ENCODE data around the gene RBM28. TPM values are rescaled to one million over a fixed set of nuclear protein-coding genes. Genes with fewer than 3 reads are reported as not detected.

Gene RBM28
- total RNA-seq, 2 donors from 2014 or later, result 30.4 to 46.6 TPM

DNA sequence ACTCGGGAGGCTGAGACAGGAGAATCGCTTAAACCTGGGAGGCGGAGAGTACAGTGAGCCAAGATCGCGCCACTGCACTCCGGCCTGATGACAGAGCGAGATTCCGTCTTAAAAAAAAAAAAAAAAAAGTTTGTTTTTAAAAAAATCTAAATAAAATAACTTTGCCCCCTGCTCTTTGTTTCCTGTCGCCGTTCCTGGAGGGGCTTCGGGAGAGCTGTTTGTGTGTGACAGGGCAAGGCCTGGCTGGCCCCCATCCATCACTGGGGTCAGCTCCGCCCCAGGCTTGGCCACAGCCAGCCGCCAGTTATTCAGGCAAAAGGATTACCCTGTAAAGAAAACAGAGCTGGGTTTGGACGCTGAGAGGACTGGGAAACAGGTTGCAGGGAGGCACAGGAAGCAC lies 86.2 kb downstream of the RBM28 start:
- H3K27ac Mint-ChIP-seq, result no peak overlapping the region
- H3K27me3 Mint-ChIP-seq, result peaks cover 3% of the 10 kb centered on the region
- H3K4me3 Mint-ChIP-seq, result no peak overlapping the region
- no peak for ATAC-seq (replicated peaks)
- H3K4me1 Mint-ChIP-seq, result no peaks in the 10 kb centered on the region
- no peaks in the 10 kb centered on the region for H3K9me3 Mint-ChIP-seq
- H3K36me3 Mint-ChIP-seq (ENCODE audit: low read depth), result no peaks in the 10 kb centered on the region

- ATAC-seq (replicated peaks), result no peak
- peaks cover 5% of the 10 kb centered on the region for H3K27me3 Mint-ChIP-seq
- no peaks in the 10 kb centered on the region for H3K9me3 Mint-ChIP-seq
- no peaks in the 10 kb centered on the region for H3K4me1 Mint-ChIP-seq
- H3K4me3 Mint-ChIP-seq, result no peak overlapping the region
- no peaks in the 10 kb centered on the region for H3K36me3 Mint-ChIP-seq (ENCODE audit: low read depth)
- H3K27ac Mint-ChIP-seq, result no peak overlapping the region
These were observed 88.4 kb downstream of the RBM28 start for GRCh38 chr7:128255271-128255670.

DNA sequence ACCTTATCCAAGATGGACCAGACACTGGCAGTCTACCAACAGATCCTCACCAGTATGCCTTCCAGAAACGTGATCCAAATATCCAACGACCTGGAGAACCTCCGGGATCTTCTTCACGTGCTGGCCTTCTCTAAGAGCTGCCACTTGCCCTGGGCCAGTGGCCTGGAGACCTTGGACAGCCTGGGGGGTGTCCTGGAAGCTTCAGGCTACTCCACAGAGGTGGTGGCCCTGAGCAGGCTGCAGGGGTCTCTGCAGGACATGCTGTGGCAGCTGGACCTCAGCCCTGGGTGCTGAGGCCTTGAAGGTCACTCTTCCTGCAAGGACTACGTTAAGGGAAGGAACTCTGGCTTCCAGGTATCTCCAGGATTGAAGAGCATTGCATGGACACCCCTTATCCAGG lies 89.2 kb downstream of the RBM28 start:
- no peak overlapping the region for H3K4me3 Mint-ChIP-seq
- no peak for ATAC-seq (replicated peaks)
- no peaks in the 10 kb centered on the region for H3K4me1 Mint-ChIP-seq
- H3K36me3 Mint-ChIP-seq (ENCODE audit: low read depth), result no peaks in the 10 kb centered on the region
- no peaks in the 10 kb centered on the region for H3K9me3 Mint-ChIP-seq
- peaks cover 11% of the 10 kb centered on the region for H3K27me3 Mint-ChIP-seq
- H3K27ac Mint-ChIP-seq, result no peak overlapping the region

DNA sequence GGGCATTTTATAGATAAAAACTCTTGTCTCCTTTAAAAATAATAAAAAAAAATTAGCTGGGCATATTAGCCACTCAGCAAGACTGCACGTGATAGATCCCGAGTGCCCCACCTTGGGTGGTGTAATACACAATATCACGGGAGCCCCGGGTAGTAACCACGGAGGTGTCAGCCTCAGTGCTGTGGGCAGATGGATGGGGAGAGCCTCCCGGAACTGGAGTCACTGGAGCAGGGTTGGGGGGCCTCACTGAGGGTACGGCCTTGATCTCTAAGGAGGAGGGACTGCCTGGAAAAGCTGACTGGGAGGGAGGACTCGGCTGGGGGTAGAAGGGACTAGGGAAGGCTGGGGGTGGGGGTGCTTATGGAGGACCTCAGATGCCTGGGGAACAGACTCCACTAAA lies 90.0 kb downstream of the RBM28 start:
- no peak for ATAC-seq (replicated peaks)
- Mint-ChIP-seq H3K27ac (no peak overlapping the region), H3K27me3 (peaks cover 14% of the 10 kb centered on the region)

DNA sequence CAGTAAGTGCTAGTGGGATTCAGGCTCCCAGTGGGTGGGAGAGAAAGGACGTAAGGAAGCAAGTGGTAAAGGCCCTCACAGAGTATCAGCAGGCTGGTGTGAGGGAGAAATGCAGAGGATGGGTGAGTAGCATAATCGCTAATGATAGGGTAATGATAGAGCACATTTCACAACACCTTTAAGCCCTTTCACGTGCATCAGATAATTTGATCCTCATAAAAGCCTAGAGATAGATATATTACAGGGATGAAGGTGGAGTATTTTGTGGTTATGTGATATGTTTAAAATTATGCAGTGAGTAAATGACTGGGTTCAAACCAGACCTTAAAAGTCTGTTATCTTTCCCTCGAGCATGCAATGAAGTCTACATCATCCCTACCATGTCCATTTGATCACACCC lies 92.4 kb downstream of the RBM28 start:
- no peak overlapping the region for H3K4me3 Mint-ChIP-seq
- no peak for ATAC-seq (replicated peaks)

More for the DNA sequence above, 90.0 kb downstream of the RBM28 start:
- Mint-ChIP-seq H3K9me3 (no peaks in the 10 kb centered on the region), H3K4me3 (no peak overlapping the region), H3K36me3 (ENCODE audit: low read depth) (no peaks in the 10 kb centered on the region), H3K4me1 (no peaks in the 10 kb centered on the region)

More for the DNA sequence above, 92.4 kb downstream of the RBM28 start:
- no peak overlapping the region for H3K27ac Mint-ChIP-seq
- no peaks in the 10 kb centered on the region for H3K36me3 Mint-ChIP-seq (ENCODE audit: low read depth)
- H3K9me3 Mint-ChIP-seq, result no peaks in the 10 kb centered on the region
- H3K4me1 Mint-ChIP-seq, result no peaks in the 10 kb centered on the region
- H3K27me3 Mint-ChIP-seq, result peaks cover 16% of the 10 kb centered on the region

Other genes with a start within 250 kb of the RBM28 start
- not detected for gene LEP, start 102.6 kb downstream of the RBM28 start, total RNA-seq
- gene PRRT4, start 17.8 kb upstream of the RBM28 start, total RNA-seq, result under 1 TPM; 0.13 to 0.45 TPM
- gene IMPDH1, start 66.1 kb upstream of the RBM28 start, total RNA-seq, result 10 to 100 TPM; 62.7 to 95.6 TPM
- gene HILPDA, start 112.0 kb upstream of the RBM28 start, total RNA-seq, result 1,000 to 10,000 TPM in 1 of 2 donors, 10 to 100 TPM in 1; 72.9 to 1,213 TPM
- 10 to 100 TPM; 29.5 to 49.5 TPM for gene METTL2B, start 132.8 kb upstream of the RBM28 start, total RNA-seq